Measurements from ENCODE around the gene SPATS2.
"Not testable (repeated sequence)": the region's sequence is repeated elsewhere in the genome, so short reads cannot be mapped to it uniquely, and the experiment has no call there.

SPATS2 gene

DNA sequence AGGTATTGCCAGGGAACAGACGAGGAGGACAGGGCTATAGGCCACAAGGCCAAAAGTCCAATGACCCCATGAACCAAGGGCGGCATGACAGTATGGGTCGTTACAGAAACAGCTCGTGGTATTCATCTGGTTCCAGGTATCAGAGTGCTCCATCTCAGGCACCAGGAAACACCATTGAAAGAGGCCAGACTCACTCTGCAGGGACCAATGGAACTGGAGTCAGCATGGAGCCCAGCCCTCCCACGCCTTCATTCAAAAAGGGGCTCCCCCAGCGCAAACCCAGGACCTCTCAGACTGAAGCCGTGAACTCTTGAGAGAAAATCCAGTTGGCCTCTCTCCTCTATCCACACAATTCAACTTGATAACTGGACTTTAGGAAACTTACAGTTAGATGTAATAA is 158.7 kb downstream of the SPATS2 start:
- no peak for DNase-seq

DNA sequence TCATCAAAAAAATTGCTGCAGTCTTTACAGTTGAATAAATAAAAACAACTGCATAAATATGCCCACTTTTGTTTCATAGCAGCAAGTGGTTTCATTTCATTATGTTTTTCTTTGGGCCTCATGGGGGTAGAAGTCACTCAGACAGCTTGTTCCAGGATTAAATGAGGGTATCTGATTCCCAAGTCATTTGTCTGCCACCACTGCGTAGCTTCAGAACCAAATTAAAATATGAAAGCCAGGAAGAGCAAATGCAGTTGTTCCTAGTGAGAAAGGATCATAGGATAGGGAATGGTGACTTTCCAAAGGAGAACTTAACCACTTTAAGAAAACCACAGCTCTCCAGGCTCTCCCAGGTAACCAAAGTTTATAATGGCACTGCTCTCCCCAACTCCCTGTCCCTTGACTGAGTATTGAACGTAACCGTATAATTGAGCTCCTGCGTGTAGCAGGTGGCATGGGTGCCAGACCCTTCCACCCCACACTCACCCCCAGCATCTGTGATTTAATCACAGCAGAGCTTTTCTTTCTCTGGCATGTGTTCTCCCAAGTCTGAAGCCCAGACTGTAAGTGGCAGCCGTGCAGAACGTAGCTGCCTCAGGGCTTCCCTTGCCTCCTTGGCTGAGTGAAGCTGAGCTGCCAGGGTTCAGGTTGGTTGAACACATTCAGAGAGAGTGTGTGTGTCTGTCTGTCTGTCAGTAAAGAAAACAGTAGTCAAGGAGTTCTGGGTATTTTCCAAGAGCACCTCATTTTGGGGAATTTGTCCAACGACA is 160.3 kb downstream of the SPATS2 start:
- no peak for DNase-seq

DNA sequence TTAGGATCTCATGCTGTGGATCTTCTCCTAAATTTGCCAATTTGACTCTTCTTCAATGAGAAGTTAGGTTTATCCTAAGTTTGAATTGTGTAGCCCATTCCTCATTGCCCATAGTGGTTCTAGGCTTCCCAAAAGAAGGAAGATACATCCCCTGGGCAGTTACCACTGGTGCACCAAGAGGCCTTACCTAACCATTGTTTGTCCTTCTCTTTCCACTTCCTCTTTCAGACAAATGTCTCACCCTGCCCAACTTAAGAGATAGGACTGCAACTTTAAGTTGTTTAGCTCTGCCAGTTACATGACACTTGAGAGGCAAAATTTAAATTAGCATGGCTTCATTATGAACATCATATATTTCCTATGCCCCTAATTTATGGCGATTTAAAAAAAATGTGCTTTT is 162.2 kb downstream of the SPATS2 start:
- no peak for DNase-seq

DNA sequence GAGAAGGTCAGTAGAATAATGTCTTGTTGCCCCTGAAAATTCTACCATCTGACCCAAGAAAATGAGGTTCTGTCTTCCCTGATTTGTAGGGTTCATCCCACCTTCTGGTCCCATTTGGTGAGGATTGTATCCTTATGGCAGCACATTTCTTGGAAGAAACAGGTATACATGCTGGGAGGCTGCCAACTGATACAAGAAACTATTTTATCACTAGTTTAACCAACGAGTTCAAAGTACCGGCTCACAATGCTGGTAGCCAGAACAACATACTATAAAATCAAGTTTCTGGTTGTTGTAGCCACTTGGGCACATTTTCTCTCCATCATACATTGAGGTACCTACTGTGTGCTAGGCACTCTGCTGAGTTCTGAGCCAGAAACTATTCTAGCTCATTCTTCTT is 164.5 kb downstream of the SPATS2 start:
- no peak for DNase-seq

DNA sequence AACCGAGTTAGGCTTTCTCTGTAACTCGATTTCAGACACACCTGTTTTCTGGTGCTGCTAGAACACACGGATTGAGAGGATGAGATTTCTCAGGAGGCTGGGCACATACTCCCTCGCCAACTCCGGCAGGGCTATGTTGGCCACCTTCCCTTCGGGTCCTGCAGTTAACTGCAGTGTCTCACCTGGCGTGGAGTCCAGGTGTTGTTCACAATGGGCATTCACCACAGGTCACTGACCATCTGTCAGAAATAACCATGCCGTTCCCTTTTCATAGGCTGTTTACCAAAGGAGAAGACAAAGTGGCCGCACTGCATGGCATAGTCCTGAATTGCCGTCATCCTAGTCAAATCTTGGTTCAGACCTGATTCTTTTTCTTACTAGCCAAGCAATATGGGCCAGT is 166.1 kb downstream of the SPATS2 start:
- no peak for DNase-seq

DNA sequence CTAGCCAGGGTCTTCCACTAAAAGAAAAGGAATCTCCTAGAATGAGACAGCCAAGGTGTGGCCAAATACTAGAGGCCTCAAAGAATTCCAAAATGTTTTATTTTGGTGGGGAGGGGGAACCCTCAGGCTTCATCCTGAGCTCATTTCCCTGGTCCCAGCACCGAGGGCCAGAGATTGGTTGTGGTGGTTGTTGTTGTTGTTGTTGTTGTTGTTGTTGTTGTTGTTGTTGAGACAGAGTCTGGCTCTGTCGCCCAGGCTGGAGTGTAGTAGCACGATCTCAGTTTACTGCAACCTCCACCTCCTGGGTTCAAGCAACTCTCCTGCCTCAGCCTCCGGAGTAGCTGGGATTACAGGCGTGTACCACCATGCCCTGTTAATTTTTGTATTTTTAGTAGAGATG is 166.9 kb downstream of the SPATS2 start:
- DNase-seq: not testable (repeated sequence)

DNA sequence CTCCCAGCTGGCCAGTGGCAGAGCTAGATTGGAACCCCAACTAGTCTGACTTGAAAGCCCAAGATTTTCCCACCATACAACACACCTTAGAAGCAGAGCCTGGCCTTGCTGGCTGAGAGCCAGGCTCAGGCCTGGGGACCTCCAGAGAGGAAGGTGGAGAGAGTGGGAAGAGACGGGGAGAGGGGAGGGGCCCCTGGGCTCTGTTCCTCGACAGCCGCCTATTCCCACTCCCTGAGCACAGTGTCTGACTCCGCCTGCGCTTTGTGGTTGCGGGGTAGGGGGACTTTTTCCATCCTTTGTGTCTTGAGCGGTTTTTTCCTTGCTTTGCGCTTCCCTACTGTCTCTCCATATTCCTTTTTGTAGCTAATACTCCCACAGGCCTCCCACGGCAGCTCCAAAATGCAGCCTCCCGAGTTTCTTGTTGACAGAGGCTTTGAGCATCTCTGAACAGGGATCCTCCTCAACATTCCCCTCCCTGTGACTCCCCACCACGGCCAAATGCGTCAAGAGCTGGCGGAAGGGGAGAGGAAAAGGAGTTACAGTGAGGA is 167.5 kb downstream of the SPATS2 start:
- DNase-seq: no peak

DNA sequence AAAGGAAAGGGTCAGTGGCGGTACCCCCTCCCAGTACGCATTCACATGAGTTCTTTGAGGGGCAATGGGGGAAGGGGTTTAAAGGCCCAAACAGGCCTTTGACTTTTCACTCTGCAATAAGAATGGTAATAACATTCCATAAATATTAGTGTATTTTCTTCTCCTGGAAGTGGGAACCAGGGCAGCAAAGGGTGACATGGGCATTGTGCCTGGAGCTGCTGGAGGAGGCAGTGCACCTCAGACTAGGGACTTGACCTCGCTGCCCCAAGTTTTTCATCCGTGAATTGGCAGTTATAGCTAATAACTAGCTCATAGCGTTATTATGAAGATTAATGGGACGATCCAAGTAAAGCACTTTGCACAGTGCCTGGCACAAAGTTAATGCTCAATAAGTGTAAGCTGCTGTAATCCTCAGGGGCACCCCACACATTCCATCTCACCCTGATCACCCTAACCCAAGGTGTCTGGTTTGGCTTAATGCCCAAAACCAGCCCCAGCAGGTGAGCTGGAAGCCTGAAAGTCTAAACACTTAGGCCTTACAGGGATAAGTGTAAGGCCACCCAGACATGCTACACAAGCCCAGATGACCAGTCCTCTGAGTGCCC is 168.8 kb downstream of the SPATS2 start:
- DNase-seq: no peak

DNA sequence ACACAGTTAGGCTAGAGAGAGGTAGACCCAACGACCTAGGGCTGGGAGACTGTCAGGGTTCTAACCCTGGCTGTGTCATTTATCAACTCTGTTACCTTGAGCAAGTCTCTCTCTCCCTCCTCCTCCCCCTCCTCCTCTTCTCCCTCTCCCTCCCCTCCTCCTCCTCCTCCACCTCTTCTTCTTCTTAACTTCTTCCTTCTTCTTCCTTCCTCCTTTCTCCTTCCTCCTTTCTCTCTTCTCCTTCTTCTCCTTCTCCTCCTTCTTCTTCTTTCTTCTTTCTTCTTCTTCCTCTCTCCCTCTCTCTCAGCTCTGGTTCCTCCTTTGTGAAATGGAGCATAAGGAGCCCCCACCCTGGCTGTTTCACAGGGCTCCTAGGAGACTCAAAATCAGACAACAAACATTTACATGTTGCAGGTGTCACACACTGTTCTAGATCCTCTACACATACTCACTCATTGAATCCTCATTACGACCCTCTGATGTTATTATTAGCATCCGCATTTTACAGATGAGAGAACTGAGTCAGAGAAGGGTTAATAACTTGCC is 169.3 kb downstream of the SPATS2 start:
- DNase-seq: no peak

DNA sequence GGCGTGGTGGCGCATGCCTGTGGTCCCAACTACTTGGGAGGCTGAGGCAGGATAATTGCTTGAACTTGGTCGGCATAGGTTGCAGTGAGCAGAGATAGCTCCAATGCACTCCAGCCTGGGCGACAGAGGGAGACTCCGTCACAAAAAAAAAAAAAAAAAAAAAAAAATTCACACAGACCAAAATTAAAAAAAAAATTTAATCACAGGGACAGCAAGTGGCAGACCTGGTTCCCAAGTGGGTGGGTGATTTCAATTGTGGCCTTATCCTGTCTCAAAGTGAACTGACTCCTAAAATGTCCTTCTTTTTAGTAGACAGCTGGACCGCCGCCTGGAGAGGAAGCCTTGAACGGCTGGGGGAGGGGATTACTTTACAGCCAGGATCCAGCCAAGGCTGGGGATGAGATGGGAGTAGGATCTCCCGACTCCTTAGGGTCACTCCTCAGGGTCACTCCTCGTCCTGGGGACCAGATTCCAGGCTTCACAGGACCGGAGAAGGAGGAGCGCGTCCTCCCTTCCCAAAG is 170.0 kb downstream of the SPATS2 start:
- no peak for DNase-seq

DNA sequence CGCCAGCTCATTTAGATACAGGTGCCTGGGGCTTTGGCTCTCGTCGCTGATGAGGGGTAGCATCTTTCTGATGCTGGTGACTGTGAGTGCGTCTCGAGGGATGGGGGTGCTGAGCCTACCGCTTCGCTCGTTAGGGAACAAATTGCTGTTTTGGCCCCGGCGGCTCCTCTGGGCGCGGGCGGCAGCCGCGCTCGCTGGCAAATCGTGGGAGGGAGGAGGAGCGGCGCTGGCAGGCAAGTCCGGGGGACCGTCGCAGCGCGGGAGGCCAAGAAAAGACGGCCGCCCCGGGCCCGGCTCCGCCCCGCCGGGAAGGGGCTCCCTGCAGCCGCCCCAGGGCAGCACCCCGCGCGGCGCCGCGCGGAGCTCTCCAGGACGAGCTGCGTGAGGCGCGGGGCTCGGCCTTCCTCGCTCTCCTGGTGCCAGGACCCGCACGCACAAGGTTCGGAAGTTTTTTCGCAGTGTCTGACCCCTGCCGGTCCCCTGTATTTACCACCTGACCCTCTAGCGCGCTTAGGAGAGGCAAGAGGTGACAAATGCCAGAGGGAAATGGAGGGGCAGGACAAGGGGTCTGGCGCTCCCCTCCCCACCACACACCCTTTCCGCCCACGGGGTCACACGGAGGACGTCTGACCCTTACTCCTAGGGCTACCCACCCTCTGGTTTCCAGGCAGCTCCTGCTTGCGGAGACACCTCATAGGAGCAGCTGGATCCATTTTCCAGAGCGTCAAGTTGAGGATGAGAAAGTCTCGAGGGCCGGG is 170.7 kb downstream of the SPATS2 start:
- DNase-seq: no peak

DNA sequence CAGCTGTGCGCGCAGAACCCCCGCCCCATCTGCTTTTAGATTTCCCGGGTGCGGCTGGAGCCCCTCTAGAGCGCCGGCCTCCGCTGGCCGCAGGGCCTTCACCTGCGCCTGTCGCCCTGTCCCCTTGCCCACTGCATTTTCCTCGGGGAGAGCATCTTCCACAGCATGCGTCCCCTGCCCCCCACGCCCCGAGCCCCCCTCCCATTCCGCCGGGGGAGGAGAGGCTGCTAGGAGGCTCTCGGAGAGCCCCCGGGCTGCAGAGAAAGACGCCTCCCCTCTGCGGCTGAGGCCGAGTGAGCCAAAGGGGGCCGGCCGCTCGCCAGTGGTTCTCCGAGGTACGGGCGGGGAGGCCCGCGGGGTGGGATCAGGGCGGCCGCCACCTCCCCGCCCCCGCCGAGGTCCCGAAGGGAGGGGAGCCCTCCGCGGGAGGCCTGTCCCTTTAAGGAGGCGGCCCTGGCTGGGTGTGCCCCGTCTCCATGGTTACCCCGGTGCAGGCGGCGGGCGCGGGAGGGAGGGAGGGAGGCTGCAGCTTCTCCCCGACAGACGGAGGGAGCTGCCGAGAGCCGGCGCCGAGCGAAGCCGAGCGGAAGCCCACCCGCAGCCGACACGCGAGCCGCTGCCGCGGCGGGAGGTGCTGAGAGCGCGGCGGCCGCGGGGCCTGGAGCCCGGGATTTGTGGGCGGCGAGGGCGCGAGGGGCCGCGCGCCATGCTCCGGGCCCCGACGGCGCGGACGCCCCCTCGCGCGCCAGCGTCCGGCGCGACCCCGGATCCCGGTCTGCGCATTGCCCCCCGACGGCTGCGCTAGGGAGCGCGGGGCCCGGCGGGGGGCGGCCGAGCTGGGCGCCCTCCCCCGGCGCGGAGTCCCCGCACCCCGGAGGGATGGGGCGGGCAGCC is 171.5 kb downstream of the SPATS2 start, which contains the start of gene KCNH3:
KCNH3 (plus strand) TSS at position 521 of the 894 bp plus-strand sequence. CDS start 387 bp downstream, outside the sequence.
- DNase-seq: peak; percentile 51

DNA sequence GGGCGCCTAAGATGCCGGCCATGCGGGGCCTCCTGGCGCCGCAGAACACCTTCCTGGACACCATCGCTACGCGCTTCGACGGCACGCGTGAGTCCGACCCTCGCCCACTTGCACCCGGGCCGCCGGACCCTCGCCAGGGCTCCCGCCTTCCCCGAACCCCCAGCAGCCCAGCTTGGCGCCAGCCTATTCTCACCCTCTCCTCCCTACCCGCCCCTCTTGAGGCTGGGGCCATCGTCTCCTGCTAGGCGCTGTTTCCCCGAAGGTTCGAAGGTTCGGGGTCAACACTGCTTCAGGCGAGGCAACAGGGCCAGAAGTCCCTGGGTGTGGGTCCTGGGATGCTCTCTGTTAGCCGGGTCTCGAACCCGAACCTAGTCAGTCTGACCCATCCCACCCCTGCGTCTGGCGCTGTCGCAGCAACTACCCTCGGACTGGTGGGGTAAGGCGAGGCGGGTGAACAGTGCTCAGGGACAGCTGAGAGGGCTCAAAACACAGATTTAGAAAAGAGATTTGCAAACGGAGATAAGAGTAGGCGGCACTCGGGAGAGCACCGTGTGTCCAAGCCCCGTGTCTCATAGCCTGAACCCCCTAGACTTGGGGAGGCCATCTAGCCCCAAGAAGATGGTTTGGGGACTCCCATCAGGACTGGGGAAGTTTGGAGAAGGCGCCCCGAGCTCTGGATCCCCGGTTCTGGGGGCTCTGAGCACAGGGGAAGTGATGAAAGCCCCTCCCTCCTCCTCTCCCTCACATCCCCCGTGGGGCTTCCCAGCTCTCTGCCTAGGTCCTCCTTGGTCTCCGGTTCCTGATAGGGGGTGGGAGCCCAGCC is 172.4 kb downstream of the SPATS2 start:
- no peak for DNase-seq

DNA sequence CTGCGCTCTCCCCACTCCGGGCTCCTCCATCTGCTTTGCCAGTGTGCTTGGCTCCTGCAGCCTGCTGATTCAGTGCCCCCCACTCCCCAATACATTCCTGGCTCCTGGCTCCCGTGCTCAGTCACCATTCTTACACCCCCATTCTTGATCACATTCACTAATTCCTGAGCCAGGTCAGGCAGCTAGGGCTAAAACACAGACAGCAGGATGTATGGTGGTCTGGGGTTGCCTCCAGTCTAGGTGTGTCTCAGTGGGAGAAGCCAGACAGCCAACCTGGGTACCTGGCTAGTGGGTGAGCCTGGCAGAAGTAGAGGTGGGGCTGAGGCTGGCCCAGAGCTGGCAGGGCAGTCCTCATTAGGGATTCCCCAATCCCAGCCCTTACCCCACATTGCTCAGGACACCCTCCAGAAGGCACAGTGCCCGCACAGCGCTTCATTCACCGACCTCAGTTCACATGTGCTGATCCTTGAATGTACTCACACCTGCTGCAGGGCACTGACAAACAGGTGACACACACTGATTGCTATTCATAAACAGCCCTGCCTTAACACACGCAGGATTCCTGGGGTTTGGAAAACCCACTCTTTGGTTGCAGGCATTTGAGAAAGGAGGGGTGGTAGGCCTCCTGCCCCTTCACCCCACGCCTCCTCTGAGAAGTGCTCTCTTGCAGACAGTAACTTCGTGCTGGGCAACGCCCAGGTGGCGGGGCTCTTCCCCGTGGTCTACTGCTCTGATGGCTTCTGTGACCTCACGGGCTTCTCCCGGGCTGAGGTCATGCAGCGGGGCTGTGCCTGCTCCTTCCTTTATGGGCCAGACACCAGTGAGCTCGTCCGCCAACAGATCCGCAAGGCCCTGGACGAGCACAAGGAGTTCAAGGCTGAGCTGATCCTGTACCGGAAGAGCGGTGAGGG is 173.2 kb downstream of the SPATS2 start:
- no peak for DNase-seq

DNA sequence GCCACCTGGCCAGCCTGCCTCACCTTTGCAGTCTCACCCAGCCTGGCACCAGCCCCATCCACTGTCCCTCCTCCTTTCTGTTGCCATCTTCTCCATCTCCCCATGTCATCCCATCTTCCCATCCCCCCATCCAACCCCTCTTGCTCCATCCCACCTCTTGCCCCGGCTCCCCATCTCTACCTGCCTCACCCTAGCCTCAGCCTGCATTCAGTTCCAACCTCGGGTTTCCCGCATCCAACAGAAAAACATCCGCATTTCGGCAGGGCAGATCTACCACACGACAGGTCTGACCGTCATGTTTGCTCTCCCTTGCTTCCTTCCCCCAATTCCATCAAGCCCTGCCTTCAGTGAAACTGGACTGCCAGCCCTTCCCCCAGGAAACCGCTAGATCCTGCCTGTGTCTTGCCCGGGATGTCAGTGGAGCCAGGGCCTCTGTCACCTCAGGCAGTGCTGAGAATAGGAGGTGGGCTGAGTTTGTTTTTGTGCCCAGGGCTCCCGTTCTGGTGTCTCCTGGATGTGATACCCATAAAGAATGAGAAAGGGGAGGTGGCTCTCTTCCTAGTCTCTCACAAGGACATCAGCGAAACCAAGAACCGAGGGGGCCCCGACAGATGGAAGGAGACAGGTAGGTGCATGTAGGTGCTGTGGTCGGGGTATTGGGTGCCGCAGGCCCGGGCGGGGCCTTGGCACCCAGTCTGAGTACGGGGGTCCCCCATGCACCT is 174.0 kb downstream of the SPATS2 start:
- DNase-seq: no peak

DNA sequence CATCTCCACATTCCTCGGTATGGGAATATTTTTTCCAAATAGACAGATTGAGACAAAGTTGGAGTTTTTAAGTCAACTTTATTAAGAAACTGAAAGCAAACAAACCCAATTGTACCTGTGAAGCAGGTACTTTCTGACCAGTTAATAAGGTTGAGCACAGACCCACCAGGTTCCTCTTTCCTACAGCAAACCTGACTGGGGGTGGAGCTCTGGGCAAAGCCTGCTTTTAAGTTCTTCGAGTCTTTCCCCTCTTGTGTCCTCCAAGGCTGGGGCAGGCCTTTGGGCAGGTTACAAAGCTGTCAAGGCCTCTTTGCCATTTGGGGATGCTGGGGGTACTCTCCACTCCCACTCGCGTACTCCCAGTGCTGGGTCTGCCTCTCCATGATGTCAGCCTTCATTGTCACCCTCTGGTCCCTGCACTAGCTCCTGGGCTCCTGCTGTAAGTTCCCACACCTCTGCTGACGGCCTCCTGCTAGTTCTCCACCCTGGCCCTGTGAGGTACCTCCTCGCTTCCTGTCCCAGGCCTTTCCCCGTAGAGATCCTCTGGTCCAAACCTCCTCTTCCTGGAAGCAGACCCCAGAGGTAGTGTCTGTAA is 174.7 kb downstream of the SPATS2 start:
- no peak for DNase-seq

DNA sequence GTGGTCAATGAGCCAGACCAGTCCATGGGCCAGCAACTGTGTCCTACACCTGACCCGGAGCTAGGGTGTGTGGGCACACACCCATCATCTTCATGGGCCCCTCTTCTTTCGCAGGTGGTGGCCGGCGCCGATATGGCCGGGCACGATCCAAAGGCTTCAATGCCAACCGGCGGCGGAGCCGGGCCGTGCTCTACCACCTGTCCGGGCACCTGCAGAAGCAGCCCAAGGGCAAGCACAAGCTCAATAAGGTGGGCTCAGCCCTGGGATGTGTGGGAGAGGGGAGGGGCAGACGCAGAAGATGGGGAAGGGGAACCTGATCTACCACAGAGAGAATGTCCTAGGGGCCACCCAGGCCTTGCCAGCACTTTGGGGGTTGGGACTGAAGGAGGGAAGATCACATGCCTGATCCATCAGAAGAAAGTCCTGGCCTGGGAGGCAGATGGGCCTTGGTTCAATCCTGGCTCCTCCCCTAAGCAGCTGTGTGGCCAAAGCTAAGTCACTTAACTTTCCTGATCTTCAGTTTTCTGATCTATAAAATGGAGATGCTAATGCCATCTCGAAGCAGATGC is 175.4 kb downstream of the SPATS2 start:
- DNase-seq: no peak

DNA sequence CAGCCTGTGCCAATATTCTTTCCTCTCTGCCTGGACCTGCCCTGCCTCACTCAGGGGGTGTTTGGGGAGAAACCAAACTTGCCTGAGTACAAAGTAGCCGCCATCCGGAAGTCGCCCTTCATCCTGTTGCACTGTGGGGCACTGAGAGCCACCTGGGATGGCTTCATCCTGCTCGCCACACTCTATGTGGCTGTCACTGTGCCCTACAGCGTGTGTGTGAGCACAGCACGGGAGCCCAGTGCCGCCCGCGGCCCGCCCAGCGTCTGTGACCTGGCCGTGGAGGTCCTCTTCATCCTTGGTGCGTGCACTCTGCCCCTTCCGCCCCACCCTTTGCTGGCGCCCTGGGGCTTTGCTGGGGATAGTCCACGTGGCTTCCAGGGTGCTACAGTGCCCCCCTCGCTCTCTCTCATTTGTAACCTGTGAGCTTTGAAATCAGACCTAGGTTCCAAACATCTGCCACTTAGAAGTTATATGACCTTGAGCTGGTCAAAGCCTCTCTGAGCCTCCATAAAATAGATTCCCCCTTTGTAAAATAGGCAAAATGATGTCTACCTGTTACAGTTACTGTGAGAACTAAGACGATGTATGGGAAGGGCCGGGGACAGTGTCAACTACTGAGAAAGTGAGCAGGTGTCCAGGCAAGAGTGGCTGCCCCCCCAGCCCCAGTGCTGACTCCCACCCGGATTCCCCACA is 176.1 kb downstream of the SPATS2 start:
- DNase-seq: no peak

Measured in NCI-H1048 (cell line).